ENCODE results near the gene SIDT2. TPM values are rescaled to one million over a fixed set of nuclear protein-coding genes. Genes with fewer than 3 reads are reported as not detected.

Gene SIDT2
- total RNA-seq, 1 experiment from 2014 or later: 47.6 TPM

DNA sequence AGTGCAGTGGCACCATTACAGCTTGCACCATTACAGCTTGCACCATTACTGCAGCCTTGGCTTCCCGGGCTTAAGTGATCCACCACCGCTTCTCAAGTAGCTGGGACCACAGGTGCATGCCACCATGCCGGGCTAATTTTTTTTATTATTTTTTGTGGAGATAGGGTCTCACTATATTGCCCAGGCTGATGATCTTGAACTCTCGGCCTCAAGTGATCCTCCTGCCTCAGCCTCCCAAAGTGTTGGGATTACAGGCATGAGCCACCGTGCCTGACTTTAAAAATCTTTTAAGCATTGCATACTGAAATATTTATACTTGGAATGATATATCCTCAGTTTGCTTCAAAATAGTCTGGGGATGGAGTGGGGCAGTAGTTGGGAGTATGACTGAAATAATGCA is 24.1 kb upstream of the SIDT2 start:
- ChIA-PET POLR2A (interaction anchor here (0.5 kb wide), 1 partner anchor 8 kb away, joined by 8 read pairs; no protein-coding TSS in a partner anchor), CTCF (no interaction called here)
- no peak overlapping the region for H3K27ac ChIP-seq (ENCODE audit: low read length)
- no peaks in the 10 kb centered on the region; the same call in 1 of the 2 replicates for H3K36me3 ChIP-seq (ENCODE audit: control insufficient read depth, insufficient read depth, low read length)
- no peak for DNase-seq (ENCODE audit: low read depth, low spot score)
- no peak for ATAC-seq
- no TSS peak for BruUV-seq (replicated peaks)
- H3K27me3 ChIP-seq (ENCODE audit: control insufficient read depth, insufficient read depth, low read length): no peaks in the 10 kb centered on the region
- TF ChIP-seq, protein P1, sequence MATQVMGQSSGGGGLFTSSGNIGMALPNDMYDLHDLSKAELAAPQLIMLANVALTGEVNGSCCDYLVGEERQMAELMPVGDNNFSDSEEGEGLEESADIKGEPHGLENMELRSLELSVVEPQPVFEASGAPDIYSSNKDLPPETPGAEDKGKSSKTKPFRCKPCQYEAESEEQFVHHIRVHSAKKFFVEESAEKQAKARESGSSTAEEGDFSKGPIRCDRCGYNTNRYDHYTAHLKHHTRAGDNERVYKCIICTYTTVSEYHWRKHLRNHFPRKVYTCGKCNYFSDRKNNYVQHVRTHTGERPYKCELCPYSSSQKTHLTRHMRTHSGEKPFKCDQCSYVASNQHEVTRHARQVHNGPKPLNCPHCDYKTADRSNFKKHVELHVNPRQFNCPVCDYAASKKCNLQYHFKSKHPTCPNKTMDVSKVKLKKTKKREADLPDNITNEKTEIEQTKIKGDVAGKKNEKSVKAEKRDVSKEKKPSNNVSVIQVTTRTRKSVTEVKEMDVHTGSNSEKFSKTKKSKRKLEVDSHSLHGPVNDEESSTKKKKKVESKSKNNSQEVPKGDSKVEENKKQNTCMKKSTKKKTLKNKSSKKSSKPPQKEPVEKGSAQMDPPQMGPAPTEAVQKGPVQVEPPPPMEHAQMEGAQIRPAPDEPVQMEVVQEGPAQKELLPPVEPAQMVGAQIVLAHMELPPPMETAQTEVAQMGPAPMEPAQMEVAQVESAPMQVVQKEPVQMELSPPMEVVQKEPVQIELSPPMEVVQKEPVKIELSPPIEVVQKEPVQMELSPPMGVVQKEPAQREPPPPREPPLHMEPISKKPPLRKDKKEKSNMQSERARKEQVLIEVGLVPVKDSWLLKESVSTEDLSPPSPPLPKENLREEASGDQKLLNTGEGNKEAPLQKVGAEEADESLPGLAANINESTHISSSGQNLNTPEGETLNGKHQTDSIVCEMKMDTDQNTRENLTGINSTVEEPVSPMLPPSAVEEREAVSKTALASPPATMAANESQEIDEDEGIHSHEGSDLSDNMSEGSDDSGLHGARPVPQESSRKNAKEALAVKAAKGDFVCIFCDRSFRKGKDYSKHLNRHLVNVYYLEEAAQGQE (IDR thresholded peaks at IDR 0.05; ENCODE audit: insufficient read depth in 1 of 2, low read depth in 2 of 2, low read length in 1 of 2): no peak
- TF ChIP-seq TCF7L2 (IDR thresholded peaks at IDR 0.05; ENCODE audit: low read depth, low read length): no peak
- TF ChIP-seq SIN3A (IDR thresholded peaks at IDR 0.05; ENCODE audit: borderline replicate concordance, insufficient read depth, low read depth, low read length): no peak
- H3K9me3 ChIP-seq (ENCODE audit: control insufficient read depth, insufficient read depth, low read depth, low read length): no peaks in the 10 kb centered on the region
- H3K4me3 ChIP-seq (ENCODE audit: low read depth in 2 of 2, low read length in 2 of 2): no peak overlapping the region
- intact Hi-C loops (cut with micrococcal nuclease; ENCODE audit: unreplicated experiment): no loop called here
- in situ Hi-C loops (cut with HindIII; ENCODE audit: low pct_unique_long_range_greater_than_20kb, low sequenced_read_pairs): no loop called here
- 0 out of 2 replicates have a peak, but pooled peaks cover 6% of the 10 kb centered on the region for H3K4me1 ChIP-seq (ENCODE audit: control insufficient read depth, insufficient read depth, low read length)

DNA sequence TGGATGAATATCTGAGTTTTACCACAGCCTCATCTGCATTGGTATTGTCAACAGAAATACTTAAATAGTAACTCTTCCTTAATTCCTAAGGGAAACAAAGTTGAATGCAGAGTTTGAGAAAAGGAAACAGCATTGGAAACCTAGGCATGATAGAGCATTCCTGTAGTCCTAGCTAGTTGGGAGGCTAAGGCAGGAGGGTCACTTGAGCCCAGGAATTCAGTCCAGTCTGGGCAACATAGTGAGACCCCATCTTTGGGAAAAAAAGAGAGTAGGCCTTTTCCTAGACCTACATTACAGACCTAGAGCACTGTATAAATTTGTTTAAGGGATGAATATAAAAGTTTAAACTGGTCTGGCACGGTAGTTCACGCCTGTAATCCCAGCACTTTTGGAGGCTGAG is 21.0 kb upstream of the SIDT2 start:
- intact Hi-C loops (cut with micrococcal nuclease; ENCODE audit: unreplicated experiment): no loop called here
- Histone ChIP-seq H3K9me3 (ENCODE audit: control insufficient read depth, insufficient read depth, low read depth, low read length) (no peaks in the 10 kb centered on the region), H3K4me1 (ENCODE audit: control insufficient read depth, insufficient read depth, low read length) (no peaks in the 10 kb centered on the region), H3K27me3 (ENCODE audit: control insufficient read depth, insufficient read depth, low read length) (no peaks in the 10 kb centered on the region), H3K4me3 (ENCODE audit: low read depth in 2 of 2, low read length in 2 of 2) (no peak overlapping the region), H3K36me3 (ENCODE audit: control insufficient read depth, insufficient read depth, low read length) (peaks cover 12% of the 10 kb centered on the region), H3K27ac (ENCODE audit: low read length) (no peak overlapping the region)
- ATAC-seq (no peak), DNase-seq (ENCODE audit: low read depth, low spot score) (no peak)
- in situ Hi-C loops (cut with HindIII; ENCODE audit: low pct_unique_long_range_greater_than_20kb, low sequenced_read_pairs): no loop called here
- ChIA-PET CTCF (no interaction called here), POLR2A (no interaction called here)
- TF ChIP-seq, protein P1 (IDR thresholded peaks at IDR 0.05; ENCODE audit: insufficient read depth in 1 of 2, low read depth in 2 of 2, low read length in 1 of 2): no peak
- TF ChIP-seq TCF7L2 (IDR thresholded peaks at IDR 0.05; ENCODE audit: low read depth, low read length) (no peak), CTCF (IDR thresholded peaks at IDR 0.05) (no peak), POLR2AphosphoS5 (IDR thresholded peaks at IDR 0.05; ENCODE audit: low read depth, low read length) (no peak), SIN3A (IDR thresholded peaks at IDR 0.05; ENCODE audit: borderline replicate concordance, insufficient read depth, low read depth, low read length) (no peak)
- BruUV-seq (replicated peaks): no TSS peak

Measured in Panc1 (cell line).